Choroid plexus epithelial cell (primary cell): ENCODE data around the gene ATP2B2.

Experiments
- DNase-seq: peaks from one replicate; pipeline ENCODE4 v3.0.0-alpha.2; 2010; ENCODE audit warnings: low read depth
- H3K4me3 ChIP-seq: 2 replicates; pipeline ENCODE4 v1.5.1; 2011; ENCODE audit warnings: low read depth, mild to moderate bottlenecking, control low read depth, low read length, moderate library complexity
- TF ChIP-seq, protein P1 (sequence below): conservative IDR thresholded peaks from 2 replicates; pipeline ENCODE4 v1.5.1; 2011; ENCODE audit warnings: low read depth, mild to moderate bottlenecking, control low read depth, inconsistent platforms, low read length, moderate library complexity

The ATP2B2 gene

DNA sequence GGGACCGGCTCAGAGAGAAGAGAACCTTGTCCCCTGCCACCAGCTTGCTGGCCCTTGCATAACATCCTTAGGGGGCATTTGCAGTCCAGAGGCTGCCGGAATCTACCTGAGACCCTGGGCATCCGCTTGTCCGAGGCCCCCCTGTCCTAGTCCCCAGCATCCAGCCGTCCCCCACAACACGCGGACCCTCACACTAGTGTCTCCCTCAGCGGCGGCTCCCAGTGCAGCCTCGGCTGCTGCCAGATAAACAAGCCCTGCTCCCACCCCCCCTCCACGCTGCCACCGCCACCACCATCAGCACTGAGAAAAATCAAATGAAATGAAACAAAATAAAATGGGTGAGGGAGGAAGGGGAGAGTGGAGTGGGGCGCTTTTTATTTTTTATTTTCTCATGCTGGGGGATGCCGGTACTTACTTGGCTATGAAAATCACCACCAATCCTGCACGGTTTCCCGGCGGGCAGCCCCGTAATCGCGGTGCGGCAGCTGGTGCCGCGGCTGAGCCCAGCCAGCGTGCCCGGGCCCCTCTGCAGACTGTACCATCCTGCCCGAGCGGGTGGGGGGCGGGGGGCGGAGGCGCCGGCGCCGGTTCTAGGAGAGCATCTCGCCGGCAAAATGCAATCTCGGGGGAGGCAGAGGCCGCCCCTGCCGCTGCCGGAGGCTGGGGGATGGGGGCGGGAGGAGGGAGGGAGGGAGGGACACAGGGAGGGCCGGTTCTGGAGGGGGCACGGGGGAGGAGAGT, at the start of gene ATP2B2:
Gene ATP2B2 (minus strand): TSS at position 537 of the 741 bp plus-strand sequence. CDS start 56,043 bp downstream, outside the sequence.
- DNase-seq: no peak
- no peak within 1 kb of the TSS for H3K4me3 ChIP-seq
- TF ChIP-seq, protein P1, sequence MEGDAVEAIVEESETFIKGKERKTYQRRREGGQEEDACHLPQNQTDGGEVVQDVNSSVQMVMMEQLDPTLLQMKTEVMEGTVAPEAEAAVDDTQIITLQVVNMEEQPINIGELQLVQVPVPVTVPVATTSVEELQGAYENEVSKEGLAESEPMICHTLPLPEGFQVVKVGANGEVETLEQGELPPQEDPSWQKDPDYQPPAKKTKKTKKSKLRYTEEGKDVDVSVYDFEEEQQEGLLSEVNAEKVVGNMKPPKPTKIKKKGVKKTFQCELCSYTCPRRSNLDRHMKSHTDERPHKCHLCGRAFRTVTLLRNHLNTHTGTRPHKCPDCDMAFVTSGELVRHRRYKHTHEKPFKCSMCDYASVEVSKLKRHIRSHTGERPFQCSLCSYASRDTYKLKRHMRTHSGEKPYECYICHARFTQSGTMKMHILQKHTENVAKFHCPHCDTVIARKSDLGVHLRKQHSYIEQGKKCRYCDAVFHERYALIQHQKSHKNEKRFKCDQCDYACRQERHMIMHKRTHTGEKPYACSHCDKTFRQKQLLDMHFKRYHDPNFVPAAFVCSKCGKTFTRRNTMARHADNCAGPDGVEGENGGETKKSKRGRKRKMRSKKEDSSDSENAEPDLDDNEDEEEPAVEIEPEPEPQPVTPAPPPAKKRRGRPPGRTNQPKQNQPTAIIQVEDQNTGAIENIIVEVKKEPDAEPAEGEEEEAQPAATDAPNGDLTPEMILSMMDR: no peak

DNA sequence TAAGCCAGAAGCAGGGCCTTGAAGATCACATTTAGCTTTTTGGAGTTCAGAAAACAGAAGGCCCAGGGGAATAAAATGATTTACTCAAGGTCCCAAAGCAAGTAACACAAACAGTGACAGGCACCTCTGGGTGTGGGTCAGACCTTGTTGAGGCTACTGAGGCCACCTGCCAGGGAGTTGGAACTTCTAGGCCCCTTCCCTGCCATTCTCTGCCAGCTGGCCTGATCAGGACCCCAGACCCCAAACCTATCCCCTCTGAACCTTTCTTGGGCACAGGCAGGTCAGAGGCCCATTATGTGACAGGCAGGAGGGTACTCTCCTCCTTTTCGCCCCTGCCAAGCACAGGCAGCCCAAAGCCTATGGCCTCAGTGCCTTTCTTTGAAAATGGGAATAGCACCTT, 49.4 kb upstream of the ATP2B2 start:
- H3K4me3 ChIP-seq: no peak overlapping the region

DNA sequence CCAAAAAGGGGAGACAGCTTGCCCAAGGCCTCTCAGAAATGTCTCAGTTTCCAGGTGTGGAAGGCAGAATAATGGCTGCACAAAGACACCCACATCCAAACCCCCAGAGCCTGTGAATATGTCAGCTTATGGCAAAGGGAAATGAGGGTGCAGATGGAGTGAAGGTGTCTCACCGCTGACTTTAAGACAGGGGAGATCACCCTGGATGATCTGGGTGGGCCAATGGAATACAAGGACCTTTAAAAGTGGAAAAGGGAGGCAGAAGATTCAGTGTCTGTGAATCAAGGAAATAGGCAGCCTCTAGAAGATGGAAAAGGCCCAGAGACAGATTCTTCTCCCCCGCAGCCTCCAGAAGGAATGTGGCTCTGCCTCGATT, 48.8 kb upstream of the ATP2B2 start:
- TF ChIP-seq, protein P1: no peak
- no peak overlapping the region for H3K4me3 ChIP-seq
- DNase-seq: no peak

More for the DNA sequence above, 49.4 kb upstream of the ATP2B2 start:
- DNase-seq: no peak
- TF ChIP-seq, protein P1: no peak

DNA sequence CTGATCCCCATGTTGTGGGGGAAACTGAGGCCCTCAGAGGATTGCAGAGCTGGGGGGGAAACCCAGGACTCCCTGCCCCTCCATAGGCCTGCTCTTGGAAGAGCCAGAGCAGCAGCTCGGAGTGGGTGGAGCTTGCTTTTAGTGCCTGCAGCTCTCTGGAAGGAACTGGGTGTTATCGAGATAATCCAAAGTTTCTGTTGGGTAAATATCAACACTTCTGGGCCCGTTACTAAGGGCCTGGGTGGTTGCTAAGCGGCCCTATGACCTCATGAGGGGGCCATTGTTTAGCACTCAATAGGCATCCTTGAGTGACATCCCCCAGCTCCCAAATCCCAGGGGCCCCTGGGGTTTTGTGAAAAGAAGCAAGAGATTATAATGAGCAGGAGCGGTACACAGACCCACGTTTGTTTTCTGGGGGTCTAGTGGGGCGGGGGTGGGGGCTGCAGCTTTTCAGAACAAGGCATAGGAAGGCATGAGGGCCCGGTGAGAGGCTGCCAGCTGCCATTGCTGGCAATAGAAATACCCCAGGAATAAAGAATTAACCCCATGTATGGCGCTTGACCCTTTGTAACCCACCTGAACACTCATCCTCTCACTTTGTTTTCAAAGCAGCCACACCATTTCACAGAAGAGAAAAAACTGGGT, 48.3 kb upstream of the ATP2B2 start:
- H3K4me3 ChIP-seq: no peak overlapping the region
- DNase-seq: no peak
- TF ChIP-seq, protein P1: no peak

DNA sequence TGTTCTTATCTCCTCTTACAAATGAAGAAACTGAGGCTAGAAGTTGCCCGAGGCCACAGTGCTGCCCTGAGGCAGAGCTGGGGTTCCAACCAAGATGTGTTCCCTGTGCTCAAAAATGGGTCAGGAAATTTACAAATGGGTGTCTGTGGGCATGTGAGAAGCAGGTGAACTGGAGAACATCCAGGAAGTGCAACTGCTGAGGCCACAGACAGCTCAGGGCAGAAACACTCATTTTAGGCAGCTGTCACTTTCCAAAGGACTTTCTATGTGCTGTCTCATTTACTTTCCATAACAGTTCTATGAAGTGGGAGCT, 47.2 kb upstream of the ATP2B2 start:
- no peak for DNase-seq
- no peak overlapping the region for H3K4me3 ChIP-seq
- TF ChIP-seq, protein P1: no peak

DNA sequence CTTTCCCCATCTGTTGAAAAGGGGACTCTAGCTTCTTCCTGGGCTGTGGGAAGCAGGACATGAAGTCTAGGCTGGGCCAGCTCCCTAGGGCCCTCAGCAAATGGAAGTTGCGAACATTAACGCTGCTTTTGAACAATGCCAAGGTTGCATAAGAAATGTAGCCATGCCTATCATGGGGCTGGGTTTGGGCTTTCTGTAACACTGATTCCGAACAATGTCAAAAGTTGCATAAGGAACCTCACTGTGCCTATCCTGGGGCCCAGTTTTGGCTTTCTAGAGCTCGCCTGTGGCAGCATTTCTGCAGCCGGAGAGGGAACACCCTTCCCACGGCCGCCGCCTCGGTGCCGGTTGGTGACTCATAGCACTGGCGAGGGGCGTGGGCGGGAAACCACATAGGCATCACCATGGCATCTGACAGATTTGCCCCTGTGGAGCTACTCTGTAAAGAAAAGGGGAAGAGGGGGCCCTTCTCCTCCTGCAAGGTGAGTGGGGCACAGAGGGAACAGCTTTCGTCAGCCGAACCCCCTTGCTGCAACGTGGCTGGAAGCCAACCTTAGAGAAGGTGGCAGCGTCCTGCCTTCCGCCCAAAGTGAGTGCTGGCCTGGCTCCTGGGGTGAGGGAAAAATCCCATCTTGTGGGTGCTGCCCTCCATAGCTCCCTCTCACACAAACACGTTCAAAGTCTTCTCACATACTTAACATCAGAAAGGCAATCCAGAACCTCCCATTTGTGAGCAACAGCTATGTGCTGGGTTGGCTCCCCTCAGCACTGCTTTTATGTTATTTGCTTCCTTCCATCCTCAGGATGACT, 46.6 kb upstream of the ATP2B2 start:
- no peak overlapping the region for H3K4me3 ChIP-seq
- TF ChIP-seq, protein P1: no peak
- DNase-seq: no peak
